ENCODE data around the gene GRID1. TPM values are rescaled to one million over a fixed set of nuclear protein-coding genes. Genes with fewer than 3 reads are reported as not detected.

The GRID1 gene
- total and polyA plus RNA-seq, 9 of the 15 experiments (the other 6 are each of a cell fraction or from before 2014, with no cell fraction given), result 0.01 to 7.2 (median 1.2) TPM

- no peaks in the 10 kb centered on the region for H3K9me1 ChIP-seq (ENCODE audit: control insufficient read depth, insufficient read depth, low read length)
- no peaks in the 10 kb centered on the region for H3K27me3 ChIP-seq (ENCODE audit: control insufficient read depth in 2 of 2, insufficient read depth in 2 of 2, low read length in 2 of 2)
- no peak for DNase-seq (ENCODE audit: extremely low read depth in 1 of 4, low spot score in 3 of 4)
- CTCF ChIA-PET (ENCODE audit: low intra/inter-chr PET ratio), result no interaction called here
- in situ Hi-C loops (cut with MboI), result no loop called here
- intact Hi-C loops (cut with micrococcal nuclease), result no loop called here
- TF ChIP-seq HMGN3 (IDR thresholded peaks at IDR 0.05; ENCODE audit: borderline replicate concordance, extremely low read depth, insufficient read length, low read depth, low read length) (no peak), SRSF1 (IDR thresholded peaks at IDR 0.05; ENCODE audit: low read depth, low read length) (no peak), BACH1 (tag; IDR thresholded peaks at IDR 0.05) (no peak), SMARCA4 (IDR thresholded peaks at IDR 0.05) (no peak), CREB1 (IDR thresholded peaks at IDR 0.05) (no peak), CREB1 (CRISPR knock-in tag; IDR thresholded peaks at IDR 0.05) (no peak), E2F6 (IDR thresholded peaks at IDR 0.05; ENCODE audit: borderline replicate concordance in 1 of 2, extremely low read depth in 1 of 2, insufficient read depth in 1 of 2, insufficient read length in 1 of 2, low read depth in 1 of 2, low read length in 1 of 2, poor library complexity in 1 of 2, severe bottlenecking in 1 of 2) (no peak)
- TF ChIP-seq, protein P1, sequence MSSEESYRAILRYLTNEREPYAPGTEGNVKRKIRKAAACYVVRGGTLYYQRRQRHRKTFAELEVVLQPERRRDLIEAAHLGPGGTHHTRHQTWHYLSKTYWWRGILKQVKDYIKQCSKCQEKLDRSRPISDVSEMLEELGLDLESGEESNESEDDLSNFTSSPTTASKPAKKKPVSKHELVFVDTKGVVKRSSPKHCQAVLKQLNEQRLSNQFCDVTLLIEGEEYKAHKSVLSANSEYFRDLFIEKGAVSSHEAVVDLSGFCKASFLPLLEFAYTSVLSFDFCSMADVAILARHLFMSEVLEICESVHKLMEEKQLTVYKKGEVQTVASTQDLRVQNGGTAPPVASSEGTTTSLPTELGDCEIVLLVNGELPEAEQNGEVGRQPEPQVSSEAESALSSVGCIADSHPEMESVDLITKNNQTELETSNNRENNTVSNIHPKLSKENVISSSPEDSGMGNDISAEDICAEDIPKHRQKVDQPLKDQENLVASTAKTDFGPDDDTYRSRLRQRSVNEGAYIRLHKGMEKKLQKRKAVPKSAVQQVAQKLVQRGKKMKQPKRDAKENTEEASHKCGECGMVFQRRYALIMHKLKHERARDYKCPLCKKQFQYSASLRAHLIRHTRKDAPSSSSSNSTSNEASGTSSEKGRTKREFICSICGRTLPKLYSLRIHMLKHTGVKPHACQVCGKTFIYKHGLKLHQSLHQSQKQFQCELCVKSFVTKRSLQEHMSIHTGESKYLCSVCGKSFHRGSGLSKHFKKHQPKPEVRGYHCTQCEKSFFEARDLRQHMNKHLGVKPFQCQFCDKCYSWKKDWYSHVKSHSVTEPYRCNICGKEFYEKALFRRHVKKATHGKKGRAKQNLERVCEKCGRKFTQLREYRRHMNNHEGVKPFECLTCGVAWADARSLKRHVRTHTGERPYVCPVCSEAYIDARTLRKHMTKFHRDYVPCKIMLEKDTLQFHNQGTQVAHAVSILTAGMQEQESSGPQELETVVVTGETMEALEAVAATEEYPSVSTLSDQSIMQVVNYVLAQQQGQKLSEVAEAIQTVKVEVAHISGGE (CRISPR knock-in tag; IDR thresholded peaks at IDR 0.05), result no peak
- POLR2A ChIA-PET, result no interaction called here
- no TSS peak for BruUV-seq (replicated peaks)
- no peak overlapping the region for H3K27ac ChIP-seq (ENCODE audit: extremely low read depth, low read depth, low read length)
- H3K4me1 ChIP-seq (replicated peaks in 1 of 2; ENCODE audit: control insufficient read depth in 2 of 2, insufficient read depth in 2 of 2, low read length in 2 of 2), result peaks cover 0 to 3% of the 10 kb centered on the region in 2 experiments; a peak in 1 of 5 replicates
- no peak overlapping the region for H3K4me3 ChIP-seq
- ATAC-seq, result no peak
- no peaks in the 10 kb centered on the region for H3K36me3 ChIP-seq (ENCODE audit: control insufficient read depth, insufficient read depth, low read length)
- H3K79me2 ChIP-seq (ENCODE audit: control insufficient read depth, insufficient read depth, low read length), result no peaks in the 10 kb centered on the region
- 5% methylated on average over 5 of the region's 5 CpGs for WGBS (ENCODE audit: insufficient coverage, low coverage, missing lambda C conversion rate)
- no peaks in the 10 kb centered on the region for H4K20me1 ChIP-seq (replicated peaks; ENCODE audit: control insufficient read depth, insufficient read depth, low read length)
- H3K4me2 ChIP-seq (ENCODE audit: insufficient read depth, low read length), result no peak overlapping the region
- no peaks in the 10 kb centered on the region for H3K9me3 ChIP-seq (replicated peaks; ENCODE audit: control insufficient read depth, insufficient read depth, low read depth, low read length)
- H3K9ac ChIP-seq (ENCODE audit: insufficient read depth in 1 of 2, low read depth in 2 of 2, low read length in 2 of 2), result no peak overlapping the region
- FAIRE-seq, result no peak
- no peak overlapping the region for H2AFZ ChIP-seq (ENCODE audit: low read depth, low read length)
Observed at GRCh38 chr10:85603151-85603940, 763.2 kb downstream of the GRID1 start.
